HCT116 (cell line): Measurements from ENCODE around the gene SIAH2. TPM values are rescaled to one million over a fixed set of nuclear protein-coding genes. Genes with fewer than 3 reads are reported as not detected.

Source experiments
- ATAC-seq: fragments of 200-7000 bp; cut with Tn5 transposase; 2 replicates; pipeline ENCODE4 v1.9.1; 2020; ENCODE audit warnings: mild to moderate bottlenecking, moderate library complexity
- BruUV-seq: library from RNA; stranded (reverse); fragments of 400-500 nt; replicated peaks from 2 replicates; lab custom pipeline; 2021; lab: Mats Ljungman, UMichigan
- CTCF ChIA-PET: fragments of 300-600 bp; sonication (Branson Sonifier 250); formaldehyde crosslinking; loops from one replicate; lab custom pipeline; 2021; ENCODE audit warnings: antibody characterized with exemption; lab: Charles Lee
- POLR2A ChIA-PET: fragments of 300-600, 350-600 bp; sonication (Branson Sonifier 250); formaldehyde crosslinking; loops from one replicate; lab custom pipeline; 2021; ENCODE audit warnings: antibody characterized with exemption; lab: Charles Lee
- RAD21 ChIA-PET, 2 experiments: fragments of 300-600 bp; sonication (Branson Sonifier 250); formaldehyde crosslinking; loops; one replicate each; lab custom pipeline; 2023; ENCODE audit warnings: low total read pairs in 2 of 2; ENCODE audit not compliant: uncharacterized antibody in 2 of 2, unreplicated experiment in 2 of 2, low non-redundant PET in 1 of 2; lab: Charles Lee
- DNase-seq: peaks from one replicate; pipeline ENCODE4 v3.0.0-alpha.2; 2010; ENCODE audit warnings: low read depth, low spot score
- H2AFZ ChIP-seq: fragments of 200-600 bp; shearing (Covaris generic), sonication (generic); 2 replicates; pipeline ENCODE4 v1.6.1; 2017; ENCODE audit warnings: low read depth, mixed run types, mixed read lengths, antibody characterized with exemption, low read length; ENCODE audit not compliant: poor library complexity, severe bottlenecking
- H3K27ac ChIP-seq: 2 replicates; pipeline ENCODE4 v1.5.1; 2012; ENCODE audit warnings: low read depth, low read length
- H3K27me3 ChIP-seq: fragments of 200-600 bp; sonication (generic); 2 replicates; pipeline ENCODE4 v1.6.1; 2016; ENCODE audit warnings: mixed run types, low read length, mixed read lengths; ENCODE audit not compliant: insufficient read depth
- H3K36me3 ChIP-seq, 2 experiments: fragments of 200-500 bp in 1 of 2; fragments of 200-600 bp in 1 of 2; sonication (Bioruptor generic) in 1 of 2; sonication (generic) in 1 of 2; 2 replicates each; pipeline versions ENCODE4 v1.5.1 to v1.6.1; 2014 to 2016; ENCODE audit warnings: low read length in 2 of 2, inconsistent platforms in 1 of 2, mixed read lengths in 1 of 2, mixed run types in 1 of 2; ENCODE audit not compliant: insufficient read depth in 2 of 2, control insufficient read depth in 1 of 2
- H3K4me1 ChIP-seq, 2 experiments: fragments of 200-600 bp in 1 of 2; sonication (generic) in 1 of 2; 2 replicates each; pipeline versions ENCODE4 v1.5.1 to v1.6.1; 2012 to 2017; ENCODE audit warnings: low read length in 2 of 2, inconsistent platforms in 1 of 2, mild to moderate bottlenecking in 1 of 2, mixed read lengths in 1 of 2, mixed run types in 1 of 2, moderate library complexity in 1 of 2; ENCODE audit not compliant: insufficient read depth in 2 of 2, control insufficient read depth in 1 of 2
- H3K4me2 ChIP-seq: fragments of 200-600 bp; sonication (generic); 2 replicates; pipeline ENCODE4 v1.6.1; 2017; ENCODE audit warnings: mixed run types, low read length, mixed read lengths
- H3K4me3 ChIP-seq, 2 experiments: fragments of 200-600 bp in 1 of 2; sonication (generic) in 1 of 2; replicated peaks in 1 of 2; 2 replicates each; pipeline ENCODE4 v1.5.1; 2011 to 2016; ENCODE audit warnings: low read length in 2 of 2, control low read depth in 1 of 2, low read depth in 1 of 2, mild to moderate bottlenecking in 1 of 2, mixed read lengths in 1 of 2, mixed run types in 1 of 2
- H3K79me2 ChIP-seq: fragments of 200-600 bp; sonication (generic); 2 replicates; pipeline ENCODE4 v1.6.1; 2017; ENCODE audit warnings: mild to moderate bottlenecking, mixed run types, low read length, moderate library complexity, mixed read lengths; ENCODE audit not compliant: insufficient read depth
- H3K9ac ChIP-seq: fragments of 200-600 bp; sonication (generic); 2 replicates; pipeline ENCODE4 v1.6.1; 2016; ENCODE audit warnings: low read length, mixed read lengths
- H3K9me2 ChIP-seq: fragments of 200-600 bp; sonication (generic), shearing (Covaris generic); 2 replicates; pipeline ENCODE4 v1.6.1; 2017; ENCODE audit warnings: mixed run types, mild to moderate bottlenecking, moderate library complexity; ENCODE audit not compliant: insufficient read depth
- H3K9me3 ChIP-seq, 2 experiments: fragments of 200-500 bp in 1 of 2; fragments of 200-600 bp in 1 of 2; sonication (Bioruptor generic) in 1 of 2; sonication (generic) in 1 of 2; 2 replicates each; pipeline ENCODE4 v1.6.1; 2014 to 2017; ENCODE audit warnings: low read length in 2 of 2, mixed read lengths in 2 of 2, inconsistent platforms in 1 of 2, low read depth in 1 of 2, mild to moderate bottlenecking in 1 of 2, mixed run types in 1 of 2, moderate library complexity in 1 of 2; ENCODE audit not compliant: control insufficient read depth in 1 of 2, insufficient read depth in 1 of 2
- H4K20me1 ChIP-seq: fragments of 200-600 bp; sonication (generic), shearing (Covaris generic); 2 replicates; pipeline ENCODE4 v1.6.1; 2017; ENCODE audit warnings: mixed run types, mild to moderate bottlenecking, moderate library complexity; ENCODE audit not compliant: insufficient read depth
- EZH2phosphoT487 ChIP-seq: fragments of 200-600 bp; IDR thresholded peaks from 2 replicates; pipeline ENCODE4 v1.6.1; 2018; ENCODE audit warnings: antibody characterized with exemption, borderline replicate concordance
- POLR2A ChIP-seq: IDR thresholded peaks from 2 replicates; pipeline ENCODE4 v1.7.0; 2011; ENCODE audit warnings: borderline replicate concordance; ENCODE audit not compliant: insufficient read depth, insufficient read length; ENCODE audit errors: extremely low read depth
- POLR2AphosphoS5 ChIP-seq: IDR thresholded peaks from 2 replicates; pipeline ENCODE4 v1.6.1; 2011; ENCODE audit warnings: mild to moderate bottlenecking, low read depth, low read length, moderate library complexity
- RAD21 ChIP-seq: IDR thresholded peaks from 2 replicates; pipeline ENCODE4 v1.6.1; 2012; ENCODE audit warnings: low read depth, mild to moderate bottlenecking
- REST ChIP-seq: IDR thresholded peaks from 2 replicates; pipeline ENCODE4 v1.6.1; 2012; ENCODE audit warnings: low read depth
- SIN3A ChIP-seq: IDR thresholded peaks from 2 replicates; pipeline ENCODE4 v1.6.1; 2012; ENCODE audit warnings: low read depth
- SP1 ChIP-seq: IDR thresholded peaks from 2 replicates; pipeline ENCODE4 v1.6.1; 2012; ENCODE audit warnings: low read depth
- TCF7L2 ChIP-seq: IDR thresholded peaks from 2 replicates; pipeline ENCODE4 v1.7.0; 2011; ENCODE audit warnings: borderline replicate concordance, inconsistent platforms; ENCODE audit not compliant: insufficient read depth, insufficient read length; ENCODE audit errors: extremely low read depth
- intact Hi-C: fragments of 100-400 bp; cut with micrococcal nuclease; formaldehyde crosslinking; loops from 2 replicates; pipeline ENCODE4 v1.10.0; 2022
- total RNA-seq: library from RNA; stranded (reverse); gene quantifications from one replicate; pipeline ENCODE4 v1.2.1, GENCODE V29; 2021; ENCODE audit not compliant: unreplicated experiment

SIAH2 gene
- total RNA-seq, 1 experiment from 2014 or later: 39.9 TPM

GRCh38 chr3:150741497-150742140 is 21.4 kb downstream of the SIAH2 start:
- Histone ChIP-seq H3K9ac (no peak overlapping the region), H3K27ac (no peak overlapping the region), H3K9me2 (no peaks in the 10 kb centered on the region), H3K4me2 (no peak overlapping the region), H3K79me2 (peaks cover 55% of the 10 kb centered on the region), H3K36me3 (peaks cover 3 to 5% of the 10 kb centered on the region in 2 experiments; a peak in 1 of 4 replicates), H3K4me1 (peaks cover 25 to 54% of the 10 kb centered on the region in 2 experiments), H3K9me3 (no peaks in the 10 kb centered on the region), H3K27me3 (no peaks in the 10 kb centered on the region), H3K4me3 (no peak overlapping the region), H4K20me1 (peaks cover 9% of the 10 kb centered on the region; the same call in 1 of the 2 replicates), H2AFZ (no peak overlapping the region)
- DNase-seq: no peak
- ChIA-PET CTCF (no interaction called here), RAD21 (no interaction called here), POLR2A (no interaction called here)
- no peak for TF ChIP-seq SIN3A
- no peak for TF ChIP-seq POLR2AphosphoS5
- no peak for TF ChIP-seq TCF7L2
- no peak for TF ChIP-seq REST
- no peak for TF ChIP-seq EZH2phosphoT487
- no peak for TF ChIP-seq POLR2A
- TF ChIP-seq SP1: no peak
- TF ChIP-seq RAD21: no peak
- no TSS peak for BruUV-seq
- ATAC-seq: no peak
- intact Hi-C loops: no loop called here
